NCI-H226 (cell line): ENCODE data around the gene NR2F1-AS1.

ENCODE experiments used
- DNase-seq: peaks from one replicate; pipeline ENCODE4 v3.0.0-alpha.2; 2015

The NR2F1-AS1 gene

GRCh38 chr5:93588352-93589151 lies 7.5 kb upstream of the NR2F1-AS1 start:
- peak; percentile 52 for DNase-seq

GRCh38 chr5:93587597-93588351 lies 6.8 kb upstream of the NR2F1-AS1 start:
- DNase-seq, result peak; percentile 33

GRCh38 chr5:93586736-93587596 lies 5.9 kb upstream of the NR2F1-AS1 start:
- DNase-seq, result no peak

GRCh38 chr5:93585767-93586385 lies 4.9 kb upstream of the NR2F1-AS1 start:
- no peak for DNase-seq

- DNase-seq, result no peak
These were observed 4.2 kb upstream of the NR2F1-AS1 start for GRCh38 chr5:93585041-93585766.

- DNase-seq, result no peak
These were observed 3.6 kb upstream of the NR2F1-AS1 start for GRCh38 chr5:93584596-93585040.

- DNase-seq, result no peak
These were observed 3.0 kb upstream of the NR2F1-AS1 start for GRCh38 chr5:93583768-93584595.

GRCh38 chr5:93583439-93583767 lies 2.4 kb upstream of the NR2F1-AS1 start:
- DNase-seq, result no peak

- peak; percentile 99 for DNase-seq
These were observed 1.8 kb upstream of the NR2F1-AS1 start, which contains the start of gene NR2F1 for GRCh38 chr5:93582677-93583438. Gene NR2F1 (plus strand): TSS chr5:93583222. CDS start chr5:93585024, 1,802 bp downstream.

- no peak for DNase-seq
These were observed 1.1 kb upstream of the NR2F1-AS1 start for GRCh38 chr5:93582167-93582462.

GRCh38 chr5:93580063-93580926 lies 724 bp downstream of the NR2F1-AS1 start:
- DNase-seq, result peak; percentile 22

- no peak for DNase-seq
These were observed 1.3 kb downstream of the NR2F1-AS1 start for GRCh38 chr5:93579692-93580062.

- DNase-seq, result peak; percentile 43
These were observed 2.0 kb downstream of the NR2F1-AS1 start for GRCh38 chr5:93578813-93579691.

GRCh38 chr5:93577854-93578812 lies 2.9 kb downstream of the NR2F1-AS1 start:
- no peak for DNase-seq

- no peak for DNase-seq
These were observed 3.8 kb downstream of the NR2F1-AS1 start for GRCh38 chr5:93576994-93577853.
